GM13976 (cell line): ENCODE measurements around the gene CNTF.
"Not testable (repeated sequence)": the region's sequence is repeated elsewhere in the genome, so short reads cannot be mapped to it uniquely, and the experiment has no call there.

Experiments
- DNase-seq: peaks from one replicate; pipeline ENCODE4 v3.0.0; 2012; ENCODE audit warnings: low spot score
- in situ Hi-C: fragments of 300-500 bp; cut with MboI; formaldehyde crosslinking; loops from one replicate; pipeline ENCODE4 v1.12.0; 2022; ENCODE audit warnings: low sequenced_read_pairs, mixed read lengths, inconsistent platforms; ENCODE audit not compliant: unreplicated experiment
- TF ChIP-seq, protein P1 (sequence below): IDR thresholded peaks from 2 replicates; pipeline ENCODE4 v1.5.1; 2012; ENCODE audit warnings: borderline replicate concordance, mild to moderate bottlenecking; ENCODE audit not compliant: insufficient read depth; ENCODE audit errors: extremely low read depth, missing control alignments, control extremely low read depth

Gene CNTF

DNA sequence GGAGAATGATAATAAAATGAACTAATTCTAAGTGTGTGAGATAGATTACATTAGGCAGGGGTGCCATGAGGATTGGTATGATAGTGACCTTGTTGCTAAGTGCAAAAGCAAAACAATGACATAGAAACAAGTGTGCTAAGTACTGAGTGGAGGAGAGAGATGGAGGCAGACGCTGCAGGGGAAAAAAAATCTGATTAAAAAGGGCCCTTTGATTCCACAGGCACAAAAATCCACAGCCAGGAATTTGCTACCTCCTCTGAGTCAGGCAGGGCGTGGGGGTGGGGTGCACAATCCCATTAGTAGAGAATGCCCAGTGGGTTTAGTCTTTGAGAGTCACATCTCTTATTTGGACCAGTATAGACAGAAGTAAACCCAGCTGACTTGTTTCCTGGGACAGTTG, at the start of gene CNTF:
CNTF (plus strand) TSS at position 322 of the 400 bp plus-strand sequence. CDS start 88 bp downstream, outside the sequence.
- no peak for DNase-seq
- TF ChIP-seq, protein P1, sequence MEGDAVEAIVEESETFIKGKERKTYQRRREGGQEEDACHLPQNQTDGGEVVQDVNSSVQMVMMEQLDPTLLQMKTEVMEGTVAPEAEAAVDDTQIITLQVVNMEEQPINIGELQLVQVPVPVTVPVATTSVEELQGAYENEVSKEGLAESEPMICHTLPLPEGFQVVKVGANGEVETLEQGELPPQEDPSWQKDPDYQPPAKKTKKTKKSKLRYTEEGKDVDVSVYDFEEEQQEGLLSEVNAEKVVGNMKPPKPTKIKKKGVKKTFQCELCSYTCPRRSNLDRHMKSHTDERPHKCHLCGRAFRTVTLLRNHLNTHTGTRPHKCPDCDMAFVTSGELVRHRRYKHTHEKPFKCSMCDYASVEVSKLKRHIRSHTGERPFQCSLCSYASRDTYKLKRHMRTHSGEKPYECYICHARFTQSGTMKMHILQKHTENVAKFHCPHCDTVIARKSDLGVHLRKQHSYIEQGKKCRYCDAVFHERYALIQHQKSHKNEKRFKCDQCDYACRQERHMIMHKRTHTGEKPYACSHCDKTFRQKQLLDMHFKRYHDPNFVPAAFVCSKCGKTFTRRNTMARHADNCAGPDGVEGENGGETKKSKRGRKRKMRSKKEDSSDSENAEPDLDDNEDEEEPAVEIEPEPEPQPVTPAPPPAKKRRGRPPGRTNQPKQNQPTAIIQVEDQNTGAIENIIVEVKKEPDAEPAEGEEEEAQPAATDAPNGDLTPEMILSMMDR = no peak
- in situ Hi-C loops = no loop called here

GRCh38 chr11:58572906-58573305, 49.6 kb upstream of the CNTF start:
- DNase-seq, in situ Hi-C loops: not testable (repeated sequence)

- DNase-seq = peak; percentile 24
- in situ Hi-C loops = no loop called here
- TF ChIP-seq, protein P1 = no peak
Measured at GRCh38 chr11:58573451-58574104, 48.9 kb upstream of the CNTF start.

- in situ Hi-C loops = no loop called here
- no peak for DNase-seq
Measured at GRCh38 chr11:58574881-58575280, 47.6 kb upstream of the CNTF start.

GRCh38 chr11:58575377-58576020, 47.0 kb upstream of the CNTF start, which contains the start of gene LPXN:
TSS of gene LPXN (minus strand) at chr11:58575856. CDS start at chr11:58575772, 84 bp downstream.
- TF ChIP-seq, protein P1 = peak; percentile 21
- in situ Hi-C loops = no loop called here
- peak; percentile 17 for DNase-seq

More at GRCh38 chr11:58574881-58575280, 47.6 kb upstream of the CNTF start:
- TF ChIP-seq, protein P1 = no peak

DNA sequence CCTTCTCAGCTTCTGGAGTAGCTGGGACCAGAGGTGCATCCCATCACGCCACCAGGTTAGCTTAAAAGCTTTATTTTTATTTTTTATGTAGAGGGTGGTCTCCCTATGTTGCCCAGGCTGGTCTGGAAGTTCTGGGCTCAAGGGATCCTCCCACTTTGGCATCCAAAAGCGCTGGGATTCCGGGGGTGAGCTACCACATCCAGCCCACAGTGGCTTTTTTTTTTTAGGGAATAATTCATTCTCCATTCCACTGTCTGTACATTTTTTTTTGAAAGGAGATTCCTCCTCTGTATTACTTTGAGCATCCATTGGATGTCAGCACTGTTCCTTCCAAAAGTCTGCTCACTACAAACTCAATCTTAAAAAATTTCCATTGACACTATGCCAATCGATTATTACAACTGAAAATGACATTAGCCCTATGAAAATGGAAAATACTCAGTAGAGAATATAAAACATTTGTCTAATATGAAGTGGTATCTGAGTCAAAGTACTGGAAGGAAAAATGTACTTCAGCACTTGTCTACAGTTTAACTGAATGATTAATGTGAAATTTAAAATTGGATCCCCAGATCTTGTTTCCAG, 45.5 kb upstream of the CNTF start:
- no peak for DNase-seq
- TF ChIP-seq, protein P1 = peak; percentile 37
- in situ Hi-C loops = no loop called here
